GM21619 (cell line): ENCODE results near the gene CHURC1.

ENCODE experiments used
- ATAC-seq: cut with Tn5 transposase; IDR thresholded peaks from one replicate; pipeline ENCODE4 v1.9.1; 2021; ENCODE audit not compliant: unreplicated experiment

Gene CHURC1

GRCh38 chr14:64937821-64938193 lies 23.6 kb downstream of the CHURC1 start:
- no peak for ATAC-seq

- no peak for ATAC-seq
Measured at GRCh38 chr14:64938972-64939816, 24.9 kb downstream of the CHURC1 start.

- no peak for ATAC-seq
Measured at GRCh38 chr14:64939817-64940190, 25.5 kb downstream of the CHURC1 start.

- ATAC-seq, result no peak
Measured at GRCh38 chr14:64940336-64940910, 26.2 kb downstream of the CHURC1 start.

- no peak for ATAC-seq
Measured at GRCh38 chr14:64942531-64943111, 28.4 kb downstream of the CHURC1 start, which contains the start of gene GPX2. GPX2 (minus strand) TSS chr14:64942745; CDS start chr14:64942726, 19 bp downstream.

GRCh38 chr14:64943556-64943955 lies 29.3 kb downstream of the CHURC1 start:
- no peak for ATAC-seq

GRCh38 chr14:64944041-64944440 lies 29.8 kb downstream of the CHURC1 start:
- no peak for ATAC-seq

GRCh38 chr14:64944861-64945260 lies 30.6 kb downstream of the CHURC1 start:
- no peak for ATAC-seq

- no peak for ATAC-seq
Measured at GRCh38 chr14:64945431-64946178, 31.4 kb downstream of the CHURC1 start.

- no peak for ATAC-seq
Measured at GRCh38 chr14:64946310-64947045, 32.2 kb downstream of the CHURC1 start.

GRCh38 chr14:64947710-64948611 lies 33.7 kb downstream of the CHURC1 start:
- no peak for ATAC-seq

GRCh38 chr14:64948612-64949210 lies 34.5 kb downstream of the CHURC1 start:
- ATAC-seq, result no peak

GRCh38 chr14:64950889-64951288 lies 36.6 kb downstream of the CHURC1 start:
- no peak for ATAC-seq

- ATAC-seq, result no peak
Measured at GRCh38 chr14:64951291-64951690, 37.0 kb downstream of the CHURC1 start.

GRCh38 chr14:64951724-64952123 lies 37.5 kb downstream of the CHURC1 start:
- no peak for ATAC-seq

GRCh38 chr14:64952598-64953309 lies 38.5 kb downstream of the CHURC1 start:
- ATAC-seq, result peak; percentile 48

GRCh38 chr14:64953310-64953654 lies 39.0 kb downstream of the CHURC1 start:
- ATAC-seq, result no peak

- no peak for ATAC-seq
Measured at GRCh38 chr14:64953661-64954060, 39.4 kb downstream of the CHURC1 start.
